Natural killer cell (primary cell): ENCODE data around the gene CUL2. TPM values are rescaled to one million over a fixed set of nuclear protein-coding genes. Genes with fewer than 3 reads are reported as not detected.

ENCODE experiments used
- ATAC-seq, 3 donors: fragments of 150-1000 bp in 2 of 3; fragments of 200-7000 bp in 1 of 3; cut with Tn5 transposase; 1 replicate in 1 of 3; 2 replicates in 2 of 3; pipeline ENCODE4 v1.10.0; 2021; ENCODE audit warnings: mild to moderate bottlenecking in 2 of 3, moderate library complexity in 2 of 3
- DNase-seq, 2 donors: peaks; one replicate each; pipeline versions ENCODE4 v3.0.0 to v3.0.0-alpha.2; 2013 to 2021; ENCODE audit warnings: mixed read lengths in 1 of 2
- H3K27ac ChIP-seq: one replicate; pipeline ENCODE4 v1.5.1; 2013; ENCODE audit warnings: mild to moderate bottlenecking, low read length
- H3K27me3 ChIP-seq: one replicate; pipeline ENCODE4 v1.6.1; 2013; ENCODE audit warnings: low read length; ENCODE audit not compliant: control insufficient read depth, insufficient read depth
- H3K36me3 ChIP-seq: one replicate; pipeline ENCODE4 v1.6.1; 2013; ENCODE audit warnings: low read length; ENCODE audit not compliant: control insufficient read depth, insufficient read depth
- H3K4me1 ChIP-seq: one replicate; pipeline ENCODE4 v1.6.1; 2013; ENCODE audit warnings: low read length; ENCODE audit not compliant: control insufficient read depth, insufficient read depth
- H3K4me3 ChIP-seq: one replicate; pipeline ENCODE4 v1.5.1; 2013; ENCODE audit warnings: low read length
- H3K9me3 ChIP-seq: one replicate; pipeline ENCODE4 v1.6.1; 2013; ENCODE audit warnings: low read length; ENCODE audit not compliant: control insufficient read depth, insufficient read depth
- H3K27ac Mint-ChIP-seq, 2 donors: one replicate each; pipeline ENCODE4 v1.8.0; 2022; ENCODE audit warnings: mild to moderate bottlenecking in 2 of 2, mixed read lengths in 2 of 2, moderate library complexity in 1 of 2
- H3K27me3 Mint-ChIP-seq, 2 donors: one replicate each; pipeline ENCODE4 v1.8.0; 2022; ENCODE audit warnings: low read depth in 2 of 2, mixed read lengths in 2 of 2
- H3K36me3 Mint-ChIP-seq: one replicate; pipeline ENCODE4 v1.8.0; 2022; ENCODE audit warnings: mixed read lengths
- H3K4me1 Mint-ChIP-seq, 2 donors: one replicate each; pipeline ENCODE4 v1.8.0; 2022; ENCODE audit warnings: mixed read lengths in 2 of 2
- H3K4me3 Mint-ChIP-seq: one replicate; pipeline ENCODE4 v1.8.0; 2022; ENCODE audit warnings: mild to moderate bottlenecking, moderate library complexity, mixed read lengths
- H3K9me3 Mint-ChIP-seq, 2 donors: one replicate each; pipeline ENCODE4 v1.8.0; 2022; ENCODE audit warnings: mixed read lengths in 2 of 2
- WGBS: methylation state at CpG from one replicate; pipeline ENCODE4 v1.1.7; 2013; ENCODE audit warnings: missing lambda C conversion rate; ENCODE audit not compliant: insufficient coverage; 5-methylcytosine and 5-hydroxymethylcytosine counted together
- intact Hi-C: fragments of 100-400 bp; cut with micrococcal nuclease; formaldehyde crosslinking; loops from one replicate; pipeline ENCODE4 v1.14.2; 2022
- total RNA-seq, 4 donors: library from RNA; stranded (reverse); fragments of 120-200 nt in 1 of 4; gene quantifications; one replicate each; pipeline versions ENCODE4 v1.2.3 to v1.2.4, GENCODE V29; 2013 to 2022
- TF ChIP-seq, protein P1 (sequence below): fragments of 200-600 bp; IDR thresholded peaks from one replicate; pipeline ENCODE4 v1.8.0; 2022; ENCODE audit warnings: antibody characterized with exemption

CUL2 gene
- total RNA-seq, 3 donors from 2014 or later (not counting 1 experiment from before 2014, with no cell fraction given): 33.5 to 41.6 (median 41.3) TPM

GRCh38 chr10:35005868-35006267, 84.3 kb downstream of the CUL2 start:
- 90% methylated on average over 7 of the region's 8 CpGs for WGBS
- Mint-ChIP-seq H3K9me3 (no peaks in the 10 kb centered on the region), H3K36me3 (no peaks in the 10 kb centered on the region), H3K27ac (no peak overlapping the region), H3K4me3 (no peak overlapping the region), H3K27me3 (no peaks in the 10 kb centered on the region), H3K4me1 (no peaks in the 10 kb centered on the region)
- H3K4me1 ChIP-seq: no peaks in the 10 kb centered on the region
- intact Hi-C loops: no loop called here
- DNase-seq (no peak), ATAC-seq (no peak)
- H3K27me3 ChIP-seq: no peaks in the 10 kb centered on the region
- no peak overlapping the region for H3K27ac ChIP-seq
- TF ChIP-seq, protein P1, sequence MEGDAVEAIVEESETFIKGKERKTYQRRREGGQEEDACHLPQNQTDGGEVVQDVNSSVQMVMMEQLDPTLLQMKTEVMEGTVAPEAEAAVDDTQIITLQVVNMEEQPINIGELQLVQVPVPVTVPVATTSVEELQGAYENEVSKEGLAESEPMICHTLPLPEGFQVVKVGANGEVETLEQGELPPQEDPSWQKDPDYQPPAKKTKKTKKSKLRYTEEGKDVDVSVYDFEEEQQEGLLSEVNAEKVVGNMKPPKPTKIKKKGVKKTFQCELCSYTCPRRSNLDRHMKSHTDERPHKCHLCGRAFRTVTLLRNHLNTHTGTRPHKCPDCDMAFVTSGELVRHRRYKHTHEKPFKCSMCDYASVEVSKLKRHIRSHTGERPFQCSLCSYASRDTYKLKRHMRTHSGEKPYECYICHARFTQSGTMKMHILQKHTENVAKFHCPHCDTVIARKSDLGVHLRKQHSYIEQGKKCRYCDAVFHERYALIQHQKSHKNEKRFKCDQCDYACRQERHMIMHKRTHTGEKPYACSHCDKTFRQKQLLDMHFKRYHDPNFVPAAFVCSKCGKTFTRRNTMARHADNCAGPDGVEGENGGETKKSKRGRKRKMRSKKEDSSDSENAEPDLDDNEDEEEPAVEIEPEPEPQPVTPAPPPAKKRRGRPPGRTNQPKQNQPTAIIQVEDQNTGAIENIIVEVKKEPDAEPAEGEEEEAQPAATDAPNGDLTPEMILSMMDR: no peak
- no peaks in the 10 kb centered on the region for H3K9me3 ChIP-seq
- H3K36me3 ChIP-seq: peaks cover 18% of the 10 kb centered on the region
- no peak overlapping the region for H3K4me3 ChIP-seq

DNA sequence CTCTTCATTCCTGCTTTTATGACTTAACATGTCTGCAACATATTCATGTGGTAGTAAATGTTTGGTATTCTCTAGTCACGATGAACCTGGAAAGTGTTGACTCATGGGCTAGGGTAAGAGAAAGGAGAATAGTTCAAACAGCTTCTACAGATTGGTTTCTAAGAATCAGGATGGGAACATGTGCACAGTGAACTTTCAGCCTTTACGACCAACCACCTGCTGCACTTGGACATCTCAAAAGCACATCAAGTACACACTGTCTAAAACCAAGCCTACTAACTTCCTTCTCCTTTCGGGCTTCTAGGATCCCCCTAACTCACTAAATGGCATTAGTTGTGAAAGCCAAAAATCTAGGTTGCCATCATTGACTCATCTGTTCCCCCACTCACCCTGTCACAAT, 85.5 kb downstream of the CUL2 start:
- Histone ChIP-seq H3K27me3 (no peaks in the 10 kb centered on the region), H3K9me3 (no peaks in the 10 kb centered on the region), H3K36me3 (peaks cover 10% of the 10 kb centered on the region), H3K4me3 (no peak overlapping the region), H3K27ac (no peak overlapping the region), H3K4me1 (no peaks in the 10 kb centered on the region)
- Mint-ChIP-seq H3K27ac (no peak overlapping the region), H3K36me3 (no peaks in the 10 kb centered on the region), H3K9me3 (no peaks in the 10 kb centered on the region), H3K4me3 (no peak overlapping the region), H3K4me1 (no peaks in the 10 kb centered on the region), H3K27me3 (no peaks in the 10 kb centered on the region)
- 88% methylated on average over 3 of the region's 3 CpGs for WGBS
- ATAC-seq (no peak), DNase-seq (no peak)
- TF ChIP-seq, protein P1: no peak
- intact Hi-C loops: no loop called here

GRCh38 chr10:35003906-35004305, 86.2 kb downstream of the CUL2 start:
- Mint-ChIP-seq H3K27me3 (no peaks in the 10 kb centered on the region), H3K4me1 (no peaks in the 10 kb centered on the region), H3K4me3 (no peak overlapping the region), H3K36me3 (no peaks in the 10 kb centered on the region), H3K9me3 (no peaks in the 10 kb centered on the region), H3K27ac (no peak overlapping the region)
- Histone ChIP-seq H3K4me1 (no peaks in the 10 kb centered on the region), H3K36me3 (peaks cover 6% of the 10 kb centered on the region), H3K27ac (no peak overlapping the region), H3K27me3 (no peaks in the 10 kb centered on the region), H3K4me3 (no peak overlapping the region), H3K9me3 (no peaks in the 10 kb centered on the region)
- ATAC-seq (no peak), DNase-seq (no peak)
- 92% methylated on average over 3 of the region's 4 CpGs for WGBS
- TF ChIP-seq, protein P1: no peak
- intact Hi-C loops: no loop called here

GRCh38 chr10:35000936-35001335, 89.2 kb downstream of the CUL2 start:
- Histone ChIP-seq H3K27me3 (no peaks in the 10 kb centered on the region), H3K27ac (no peak overlapping the region), H3K4me3 (no peak overlapping the region), H3K4me1 (no peaks in the 10 kb centered on the region), H3K36me3 (no peaks in the 10 kb centered on the region), H3K9me3 (no peaks in the 10 kb centered on the region)
- Mint-ChIP-seq H3K4me1 (peaks cover 0 to 7% of the 10 kb centered on the region in 2 donors), H3K27ac (no peak overlapping the region), H3K36me3 (no peaks in the 10 kb centered on the region), H3K4me3 (no peak overlapping the region), H3K27me3 (no peaks in the 10 kb centered on the region), H3K9me3 (no peaks in the 10 kb centered on the region)
- intact Hi-C loops: no loop called here
- TF ChIP-seq, protein P1: no peak
- WGBS: 93% methylated on average over 3 of the region's 4 CpGs
- DNase-seq: no peak
- ATAC-seq: no peak
